Bronchial epithelial cell (primary cell): ENCODE measurements around the gene SUMO4. TPM values are rescaled to one million over a fixed set of nuclear protein-coding genes. Genes with fewer than 3 reads are reported as not detected.

Source experiments
- DNase-seq: peaks from one replicate; pipeline ENCODE4 v3.0.0-alpha.2; 2010; ENCODE audit warnings: low read depth
- FAIRE-seq: peaks from 2 replicates; lab custom pipeline; 2011; peaks lifted over from hg19 to GRCh38; lab: Jason Lieb, UNC
- H3K27me3 ChIP-seq: 2 replicates; pipeline ENCODE4 v1.5.1; 2011; ENCODE audit warnings: low read length; ENCODE audit not compliant: control insufficient read depth, insufficient read depth
- H3K36me3 ChIP-seq: 2 replicates; pipeline ENCODE4 v1.5.1; 2011; ENCODE audit warnings: low read length; ENCODE audit not compliant: control insufficient read depth, insufficient read depth
- H3K4me3 ChIP-seq: 2 replicates; pipeline ENCODE4 v1.5.1; 2011; ENCODE audit warnings: mild to moderate bottlenecking, low read depth, low read length, control low read depth
- CTCF ChIP-seq: IDR thresholded peaks from 2 replicates; pipeline ENCODE4 v1.5.1; 2011; ENCODE audit warnings: mild to moderate bottlenecking, moderate library complexity, low read length, control low read depth, inconsistent platforms; ENCODE audit not compliant: insufficient read depth, severe bottlenecking
- total RNA-seq: library from RNA; depleted of rRNA; stranded (reverse); fragments of >200 nt; gene quantifications from 2 replicates; pipeline ENCODE4 v1.2.1, GENCODE V29; 2014

The SUMO4 gene
- total RNA-seq, 1 donor from 2014 or later, result 0.79 TPM

- FAIRE-seq (no peak), DNase-seq (no peak)
- TF ChIP-seq CTCF, result no peak
- Histone ChIP-seq H3K27me3 (no peaks in the 10 kb centered on the region), H3K36me3 (peaks cover 6% of the 10 kb centered on the region), H3K4me3 (no peak overlapping the region)
Observed at GRCh38 chr6:149383371-149383770, 16.7 kb upstream of the SUMO4 start.

- no peak for FAIRE-seq
- no peak overlapping the region for H3K4me3 ChIP-seq
- H3K36me3 ChIP-seq, result peaks cover 2% of the 10 kb centered on the region
- H3K27me3 ChIP-seq, result no peaks in the 10 kb centered on the region
- no peak for TF ChIP-seq CTCF
- no peak for DNase-seq
Observed at GRCh38 chr6:149384464-149384863, 15.6 kb upstream of the SUMO4 start.

DNA sequence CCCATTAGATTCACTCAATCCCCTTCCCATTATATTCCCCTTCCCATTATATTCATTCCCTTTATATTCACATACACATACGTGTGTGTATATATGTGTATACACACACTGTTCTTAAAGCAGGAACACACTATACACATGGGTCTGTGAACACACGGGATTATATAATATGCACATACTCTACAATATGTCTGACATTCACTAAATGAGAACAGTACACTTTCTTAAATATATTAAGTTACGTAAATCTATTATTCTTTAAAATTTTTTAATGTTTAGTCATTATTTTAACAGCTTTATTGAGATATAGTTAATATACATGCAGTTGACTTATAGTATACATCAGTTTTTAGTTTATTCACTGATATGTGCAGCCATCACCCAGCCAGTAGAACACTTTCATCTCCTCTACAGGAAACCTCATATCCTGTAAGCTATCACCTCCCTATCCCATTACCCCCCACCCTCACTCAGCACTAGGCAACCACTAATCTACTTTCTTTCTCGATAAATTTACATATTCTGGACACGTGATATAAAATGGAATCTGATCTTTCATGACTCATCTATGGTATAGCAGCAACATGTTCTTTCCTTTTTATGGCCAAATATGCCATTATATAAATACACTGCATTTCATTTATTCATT, 13.9 kb upstream of the SUMO4 start:
- DNase-seq (no peak), FAIRE-seq (no peak)
- TF ChIP-seq CTCF, result no peak
- Histone ChIP-seq H3K36me3 (peaks cover 2% of the 10 kb centered on the region), H3K4me3 (no peak overlapping the region), H3K27me3 (no peaks in the 10 kb centered on the region)

GRCh38 chr6:149387779-149388512, 12.1 kb upstream of the SUMO4 start:
- H3K4me3 ChIP-seq, result no peak overlapping the region
- H3K36me3 ChIP-seq, result peaks cover 2% of the 10 kb centered on the region
- no peak for TF ChIP-seq CTCF
- H3K27me3 ChIP-seq, result no peaks in the 10 kb centered on the region
- DNase-seq, result no peak
- FAIRE-seq, result no peak

- DNase-seq (no peak), FAIRE-seq (no peak)
- no peak for TF ChIP-seq CTCF
- Histone ChIP-seq H3K27me3 (no peaks in the 10 kb centered on the region), H3K4me3 (no peak overlapping the region), H3K36me3 (no peaks in the 10 kb centered on the region)
Observed at GRCh38 chr6:149389509-149390297, 10.4 kb upstream of the SUMO4 start.
